Chondrocyte (in vitro differentiated cells): ENCODE data around the gene MYH1. TPM values are rescaled to one million over a fixed set of nuclear protein-coding genes. Genes with fewer than 3 reads are reported as not detected.

Experiments used
- DNase-seq: peaks from one replicate; pipeline ENCODE4 v3.0.0; 2021; ENCODE audit warnings: mixed read lengths, low spot score
- H3K27ac Mint-ChIP-seq: one replicate; pipeline ENCODE4 v1.8.0; 2021; ENCODE audit warnings: mild to moderate bottlenecking, moderate library complexity, mixed read lengths; ENCODE audit not compliant: unreplicated experiment
- H3K27me3 Mint-ChIP-seq: 2 replicates; pipeline ENCODE4 v1.8.0; 2021; ENCODE audit warnings: low read depth, mixed read lengths
- H3K36me3 Mint-ChIP-seq: 2 replicates; pipeline ENCODE4 v1.8.0; 2021; ENCODE audit warnings: low read depth, mixed read lengths
- H3K4me1 Mint-ChIP-seq: 2 replicates; pipeline ENCODE4 v1.8.0; 2021; ENCODE audit warnings: low read depth, mild to moderate bottlenecking, mixed read lengths
- H3K4me3 Mint-ChIP-seq: one replicate; pipeline ENCODE4 v1.8.0; 2021; ENCODE audit warnings: mild to moderate bottlenecking, moderate library complexity, mixed read lengths; ENCODE audit not compliant: unreplicated experiment
- H3K9me3 Mint-ChIP-seq: 2 replicates; pipeline ENCODE4 v1.8.0; 2021; ENCODE audit warnings: low read depth, mixed read lengths
- CTCF ChIP-seq: fragments of 200-600 bp; sonication (generic); IDR thresholded peaks from 2 replicates; pipeline ENCODE4 v1.5.0; 2021; ENCODE audit warnings: antibody characterized with exemption, mild to moderate bottlenecking, moderate library complexity
- total RNA-seq: library from RNA; stranded (reverse); gene quantifications from 3 replicates; pipeline ENCODE4 v1.2.1, GENCODE V29; 2021

The MYH1 gene
- total RNA-seq, 1 donor from 2014 or later: not detected

- DNase-seq: no peak
- H3K4me3 Mint-ChIP-seq: no peak overlapping the region
- H3K27ac Mint-ChIP-seq: no peak overlapping the region
- H3K27me3 Mint-ChIP-seq: no peaks in the 10 kb centered on the region
- no peaks in the 10 kb centered on the region for H3K4me1 Mint-ChIP-seq
- peaks cover 32% of the 10 kb centered on the region for H3K9me3 Mint-ChIP-seq
- no peak for TF ChIP-seq CTCF
- no peaks in the 10 kb centered on the region for H3K36me3 Mint-ChIP-seq
Observed at GRCh38 chr17:10482252-10482651, 36.1 kb downstream of the MYH1 start.

GRCh38 chr17:10477701-10478100 is 40.6 kb downstream of the MYH1 start:
- no peaks in the 10 kb centered on the region for H3K4me1 Mint-ChIP-seq
- no peaks in the 10 kb centered on the region for H3K27me3 Mint-ChIP-seq
- no peaks in the 10 kb centered on the region for H3K36me3 Mint-ChIP-seq
- H3K27ac Mint-ChIP-seq: no peak overlapping the region
- DNase-seq: no peak
- no peak overlapping the region for H3K4me3 Mint-ChIP-seq
- peaks cover 5% of the 10 kb centered on the region for H3K9me3 Mint-ChIP-seq
- TF ChIP-seq CTCF: no peak

DNA sequence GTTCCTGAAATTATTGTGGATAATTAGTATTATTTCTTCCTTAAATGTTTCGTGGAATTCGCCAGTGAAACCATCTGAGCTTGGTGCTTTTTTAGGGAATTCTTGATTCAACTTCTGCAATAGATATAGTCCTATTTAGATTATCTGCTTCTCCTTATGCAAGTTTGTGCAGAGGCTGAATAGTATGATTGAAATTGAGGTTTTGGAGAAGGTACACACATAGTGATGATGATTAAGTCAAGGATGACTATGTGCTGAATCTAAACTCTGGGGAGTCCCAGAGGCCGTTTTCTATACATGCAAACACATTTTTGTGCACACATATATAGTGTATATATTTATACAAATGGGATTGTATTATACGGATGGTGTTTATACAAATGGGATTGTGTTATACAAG is 43.8 kb downstream of the MYH1 start:
- H3K4me3 Mint-ChIP-seq: no peak overlapping the region
- no peak overlapping the region for H3K27ac Mint-ChIP-seq
- no peaks in the 10 kb centered on the region for H3K36me3 Mint-ChIP-seq
- no peaks in the 10 kb centered on the region for H3K4me1 Mint-ChIP-seq
- no peak for TF ChIP-seq CTCF
- DNase-seq: no peak
- peaks cover 2% of the 10 kb centered on the region for H3K27me3 Mint-ChIP-seq
- no peaks in the 10 kb centered on the region for H3K9me3 Mint-ChIP-seq

DNA sequence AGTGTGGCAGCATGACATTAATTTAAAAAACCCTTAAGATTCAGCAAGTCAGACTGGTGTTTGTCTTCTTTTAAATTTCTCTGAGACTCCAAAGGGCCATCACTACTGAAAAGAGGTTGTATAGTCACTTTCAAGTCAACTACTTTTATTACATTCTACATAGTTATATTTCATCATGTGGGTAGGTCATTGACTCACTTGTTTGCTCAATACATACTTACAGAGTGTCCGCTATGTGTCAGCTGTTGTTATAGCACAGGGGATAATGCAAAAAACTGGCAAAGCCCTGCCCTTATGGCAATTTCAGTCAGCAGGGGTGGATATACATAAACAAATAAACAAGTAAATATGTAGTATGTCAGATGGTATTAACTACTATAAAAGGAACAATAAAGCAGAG is 46.5 kb downstream of the MYH1 start:
- no peak overlapping the region for H3K27ac Mint-ChIP-seq
- peaks cover 4% of the 10 kb centered on the region for H3K27me3 Mint-ChIP-seq
- no peaks in the 10 kb centered on the region for H3K4me1 Mint-ChIP-seq
- no peaks in the 10 kb centered on the region for H3K36me3 Mint-ChIP-seq
- no peaks in the 10 kb centered on the region for H3K9me3 Mint-ChIP-seq
- no peak for TF ChIP-seq CTCF
- H3K4me3 Mint-ChIP-seq: no peak overlapping the region
- no peak for DNase-seq

GRCh38 chr17:10469459-10469858 is 48.9 kb downstream of the MYH1 start, which contains the start of gene MYH4:
Gene MYH4 (minus strand): TSS chr17:10469559. CDS start chr17:10466745, 2,814 bp downstream.
- H3K27ac Mint-ChIP-seq: no peak within 1 kb of the TSS
- peaks cover 3% of the 10 kb centered on the region for H3K9me3 Mint-ChIP-seq
- H3K4me1 Mint-ChIP-seq: no peaks in the 10 kb centered on the region
- peaks cover 4% of the 10 kb centered on the region for H3K27me3 Mint-ChIP-seq
- TF ChIP-seq CTCF: no peak
- no peaks in the 10 kb centered on the region for H3K36me3 Mint-ChIP-seq
- no peak for DNase-seq
- H3K4me3 Mint-ChIP-seq: no peak within 1 kb of the TSS
